GM11168 (cell line): ENCODE measurements around the gene TECPR1.

Experiments used
- in situ Hi-C: fragments of 300-500 bp; cut with MboI; formaldehyde crosslinking; loops from one replicate; pipeline ENCODE4 v1.12.0; 2022; ENCODE audit warnings: low sequenced_read_pairs; ENCODE audit not compliant: unreplicated experiment

Gene TECPR1

DNA sequence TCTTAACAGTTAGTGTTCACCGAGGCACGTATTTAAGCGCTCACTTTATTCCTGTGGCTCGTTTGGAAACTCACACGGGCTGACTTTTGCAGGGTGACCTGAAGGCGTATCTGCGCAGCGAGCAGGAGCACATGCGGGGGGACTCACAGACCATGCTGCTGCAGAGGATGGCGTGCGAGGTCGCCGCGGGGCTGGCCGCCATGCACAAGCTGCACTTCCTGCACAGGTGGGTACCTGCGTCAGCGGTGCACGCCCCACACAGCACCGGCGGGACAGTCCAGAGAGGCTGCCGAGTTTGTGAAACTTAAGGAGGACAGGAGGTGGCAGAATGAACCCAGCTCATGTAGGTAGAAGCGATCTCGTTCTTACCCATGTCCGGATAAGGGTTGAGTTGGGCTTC is 80.6 kb downstream of the TECPR1 start:
- in situ Hi-C loops, result no loop called here

DNA sequence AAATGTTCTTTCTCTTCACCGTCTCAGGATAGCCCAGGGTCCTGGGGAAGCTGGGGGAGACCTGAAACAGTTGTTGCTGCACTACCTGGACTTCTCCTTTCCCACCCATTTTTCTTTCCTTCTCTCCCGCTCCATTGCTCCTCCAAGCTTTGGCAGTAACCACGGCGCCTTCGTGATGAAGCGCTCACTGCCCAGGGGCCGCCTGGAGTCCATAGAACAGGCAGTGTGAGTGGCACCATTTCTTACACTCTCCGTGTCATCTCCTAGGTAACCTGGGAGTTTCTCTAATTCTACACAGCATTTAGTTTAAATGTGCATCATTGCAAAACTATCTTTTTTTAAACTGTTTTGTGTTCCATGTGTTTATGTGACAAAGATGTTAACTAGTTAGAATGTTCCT is 81.1 kb downstream of the TECPR1 start:
- in situ Hi-C loops, result no loop called here

DNA sequence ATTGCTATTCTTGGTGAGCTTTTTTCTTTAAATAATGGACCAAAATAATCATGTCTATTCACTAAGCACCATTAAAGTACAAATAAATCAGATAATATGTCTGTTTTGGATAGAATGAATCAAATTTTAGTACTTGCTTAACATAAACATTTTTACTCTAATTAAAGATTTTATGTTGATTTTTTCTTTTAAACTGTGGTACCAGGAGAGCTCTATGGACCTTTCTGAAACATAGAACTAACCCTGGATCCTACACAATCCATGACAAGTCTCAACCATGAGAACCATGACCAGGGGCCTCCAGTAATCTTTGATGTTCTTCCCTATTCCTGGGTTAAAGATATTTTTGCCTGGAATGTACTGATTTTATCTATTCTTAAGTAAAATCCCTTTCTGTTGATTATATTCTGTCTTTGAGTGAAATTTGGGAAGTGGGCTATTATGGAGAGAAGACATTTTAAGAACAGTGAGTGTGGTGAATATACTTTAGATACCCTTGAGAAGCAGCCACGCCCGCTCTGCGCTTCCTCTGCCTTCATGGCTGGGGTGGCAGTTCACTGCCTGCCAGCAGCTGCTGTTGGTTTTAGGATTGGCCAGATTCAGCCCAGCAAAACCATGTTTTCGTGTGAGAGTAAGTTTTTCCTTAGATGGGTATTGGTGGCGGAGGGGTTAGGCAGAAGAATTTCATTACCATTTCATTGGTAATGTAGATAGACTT is 83.0 kb downstream of the TECPR1 start:
- in situ Hi-C loops, result no loop called here

DNA sequence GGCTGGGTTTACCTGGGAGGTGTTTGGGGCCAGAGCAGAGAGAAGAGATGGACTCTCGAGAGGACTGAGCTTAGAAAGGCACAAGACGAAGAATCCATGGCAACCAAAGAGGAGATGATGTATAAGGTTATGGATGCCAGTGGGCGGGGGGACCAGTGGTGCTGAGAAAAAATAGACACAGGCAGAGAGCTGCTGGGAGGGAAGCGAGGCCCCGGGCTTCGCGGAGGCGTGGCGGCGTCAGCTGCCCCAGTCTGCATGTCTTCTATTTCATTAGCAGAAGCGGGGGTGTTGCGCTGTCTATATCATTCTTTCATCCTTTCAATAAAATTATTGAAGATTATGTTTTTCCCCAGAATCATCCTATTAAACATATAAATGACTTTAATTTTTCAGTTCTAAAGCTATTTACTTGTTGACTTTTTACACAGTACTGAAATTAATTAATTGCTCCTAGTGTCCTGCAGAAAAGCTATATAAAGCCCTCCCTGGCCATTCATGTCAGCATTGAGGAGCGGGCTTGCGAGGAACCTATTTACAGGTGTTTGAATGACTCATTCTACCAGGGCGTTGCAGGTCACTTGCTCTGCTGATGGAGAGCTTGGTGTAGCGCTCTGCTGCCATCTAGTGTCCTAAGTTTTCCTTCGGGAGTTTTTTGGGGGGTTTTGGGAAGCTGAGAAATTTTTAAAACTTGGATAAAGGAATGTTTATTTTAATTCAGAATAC is 83.7 kb downstream of the TECPR1 start:
- in situ Hi-C loops, result no loop called here

DNA sequence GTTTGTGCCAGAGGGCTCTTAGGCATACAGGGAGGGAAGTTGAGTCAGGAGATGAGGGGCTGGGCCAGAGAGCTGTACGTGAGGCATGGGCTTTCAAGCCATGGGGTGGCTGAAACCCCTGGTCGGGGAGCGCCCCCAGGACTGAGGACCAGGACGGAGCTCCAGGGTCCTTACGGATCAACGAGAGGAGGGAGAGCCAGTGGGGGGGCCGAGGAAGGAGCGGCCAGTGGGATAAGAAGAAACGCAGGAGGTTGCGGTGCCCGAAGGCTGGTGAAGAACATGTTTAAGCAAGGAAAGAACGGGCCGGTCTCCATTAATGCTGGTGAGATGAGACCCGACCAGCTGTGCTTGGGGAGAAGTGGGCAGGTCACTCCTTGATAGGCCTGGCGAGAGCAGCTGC is 84.4 kb downstream of the TECPR1 start:
- in situ Hi-C loops, result no loop called here

DNA sequence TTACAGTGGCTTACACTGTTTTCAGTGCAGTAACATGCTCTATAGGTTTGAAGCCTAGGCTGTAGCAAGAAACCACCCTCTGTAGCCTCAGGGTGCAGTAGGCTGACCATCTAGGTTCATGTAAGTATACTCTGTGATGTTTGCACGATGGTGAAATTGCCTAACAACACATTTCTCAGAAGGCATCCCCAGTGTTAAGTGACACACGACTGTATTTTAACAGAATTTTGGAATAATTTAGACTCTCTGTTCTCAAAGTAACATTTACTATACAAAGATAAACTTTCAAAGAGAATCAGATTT is 85.4 kb downstream of the TECPR1 start:
- in situ Hi-C loops, result no loop called here

DNA sequence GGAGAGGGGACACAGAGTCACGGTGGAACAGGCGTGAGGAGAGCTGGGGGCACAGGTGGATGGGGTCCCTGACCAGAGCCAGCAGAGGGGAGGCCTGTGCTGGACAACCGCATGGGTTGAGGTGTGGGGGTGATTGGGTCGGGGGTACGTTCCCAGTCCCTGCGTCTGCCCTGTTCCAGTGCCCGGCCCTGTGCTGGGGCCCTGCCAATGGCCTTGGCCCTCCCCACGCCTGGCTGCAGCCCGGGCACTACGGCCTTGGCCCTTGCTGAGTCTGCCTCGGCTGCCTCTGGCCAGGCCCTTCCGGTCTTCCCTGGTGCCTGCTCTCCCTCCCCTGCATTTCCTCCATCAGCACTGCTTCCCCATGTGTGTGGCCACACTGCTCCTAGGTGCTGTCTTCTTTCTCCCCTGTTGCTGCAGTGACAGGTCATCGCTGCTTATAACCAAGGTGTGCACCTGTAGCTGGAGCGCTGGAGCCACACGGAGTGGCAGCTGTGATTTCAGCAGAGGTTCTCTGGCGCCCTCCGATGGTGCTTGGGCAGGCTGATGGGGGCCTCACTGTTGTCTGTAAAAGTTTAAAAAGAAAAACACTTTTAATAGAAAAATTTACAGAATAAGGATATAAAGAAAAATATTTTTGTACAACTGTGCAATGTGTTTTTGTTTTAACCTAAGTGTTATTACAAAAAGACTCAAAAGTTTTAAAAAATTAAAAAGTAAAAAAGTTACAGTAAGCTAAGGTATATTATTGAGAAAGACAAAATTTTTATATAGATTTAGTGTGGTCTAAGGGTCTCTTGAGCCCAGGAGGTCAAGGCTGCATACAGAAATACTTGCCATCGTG is 86.0 kb downstream of the TECPR1 start:
- in situ Hi-C loops, result no loop called here
